OCI-LY3 (cell line): ENCODE results near the gene ZNF692.
"Not testable (repeated sequence)": the region's sequence is repeated elsewhere in the genome, so short reads cannot be mapped to it uniquely, and the experiment has no call there.

Experiments used
- H2AFZ ChIP-seq: fragments of 200-600, 300-600 bp; shearing (Covaris generic); 2 replicates; pipeline ENCODE4 v1.6.0; 2014; ENCODE audit warnings: antibody characterized with exemption, low read depth, low read length
- H3K27ac ChIP-seq: fragments of 200-600, 300-600 bp; sonication (generic); 2 replicates; pipeline ENCODE4 v1.5.1; 2014; ENCODE audit warnings: mild to moderate bottlenecking, low read length, moderate library complexity, mixed read lengths
- H3K27me3 ChIP-seq: fragments of 200-600, 300-600 bp; sonication (generic); 2 replicates; pipeline ENCODE4 v1.6.1; 2014; ENCODE audit warnings: low read depth, low read length, mixed read lengths
- H3K36me3 ChIP-seq: fragments of 200-600, 300-600 bp; sonication (generic); replicated peaks from 2 replicates; pipeline ENCODE3; 2014; ENCODE audit warnings: low read depth, low read length, mixed read lengths
- H3K4me1 ChIP-seq: fragments of 300-600, 200-600 bp; sonication (generic); 2 replicates; pipeline ENCODE4 v1.6.1; 2014; ENCODE audit warnings: low read length, mixed read lengths
- H3K4me2 ChIP-seq: fragments of 200-600, 300-600 bp; sonication (generic); 2 replicates; pipeline ENCODE4 v1.6.1; 2014; ENCODE audit warnings: low read length, mixed read lengths
- H3K4me3 ChIP-seq: fragments of 300-600, 200-600 bp; sonication (generic); 2 replicates; pipeline ENCODE4 v1.5.1; 2014; ENCODE audit warnings: antibody characterized with exemption, mild to moderate bottlenecking, low read length, moderate library complexity
- H3K79me2 ChIP-seq: fragments of 300-600, 200-600 bp; shearing (Covaris generic); 2 replicates; pipeline ENCODE4 v1.6.1; 2014; ENCODE audit warnings: mild to moderate bottlenecking, low read length, mixed read lengths
- H3K9ac ChIP-seq: fragments of 300-600, 200-600 bp; shearing (Covaris generic); 2 replicates; pipeline ENCODE4 v1.6.0; 2014; ENCODE audit warnings: mild to moderate bottlenecking, low read length, moderate library complexity
- H3K9me3 ChIP-seq: fragments of 200-600, 300-600 bp; shearing (Covaris generic); 2 replicates; pipeline ENCODE4 v1.6.1; 2014; ENCODE audit warnings: low read length, mixed read lengths; ENCODE audit not compliant: insufficient read depth
- H4K20me1 ChIP-seq: fragments of 200-600, 300-600 bp; sonication (generic); 2 replicates; pipeline ENCODE4 v1.6.1; 2016; ENCODE audit warnings: low read length, mixed read lengths; ENCODE audit not compliant: insufficient read depth
- EZH2phosphoT487 ChIP-seq: fragments of 200-600 bp; shearing (Covaris generic); IDR thresholded peaks from 2 replicates; pipeline ENCODE4 v1.6.1; 2018; ENCODE audit warnings: antibody characterized with exemption, mixed run types, low read depth
- TF ChIP-seq, protein P1 (sequence below): fragments of 200-600, 300-600 bp; sonication (generic); IDR thresholded peaks from 2 replicates; pipeline ENCODE4 v1.5.1; 2014; ENCODE audit warnings: antibody characterized with exemption, low read length, low read depth

Gene ZNF692

GRCh38 chr1:248837045-248837780 is 21.7 kb downstream of the ZNF692 start:
- Histone ChIP-seq H3K79me2 (peaks cover 36% of the 10 kb centered on the region), H3K4me2 (peak overlapping the region; percentile 98), H3K27me3 (no peaks in the 10 kb centered on the region), H3K9ac (peak overlapping the region; percentile 90), H3K27ac (peak overlapping the region; percentile 32), H2AFZ (peak overlapping the region; percentile 71), H3K4me1 (peaks cover 23% of the 10 kb centered on the region), H3K4me3 (peak overlapping the region; percentile 93), H3K9me3 (no peaks in the 10 kb centered on the region), H3K36me3 (peaks cover 5% of the 10 kb centered on the region), H4K20me1 (peaks cover 20% of the 10 kb centered on the region)
- TF ChIP-seq, protein P1, sequence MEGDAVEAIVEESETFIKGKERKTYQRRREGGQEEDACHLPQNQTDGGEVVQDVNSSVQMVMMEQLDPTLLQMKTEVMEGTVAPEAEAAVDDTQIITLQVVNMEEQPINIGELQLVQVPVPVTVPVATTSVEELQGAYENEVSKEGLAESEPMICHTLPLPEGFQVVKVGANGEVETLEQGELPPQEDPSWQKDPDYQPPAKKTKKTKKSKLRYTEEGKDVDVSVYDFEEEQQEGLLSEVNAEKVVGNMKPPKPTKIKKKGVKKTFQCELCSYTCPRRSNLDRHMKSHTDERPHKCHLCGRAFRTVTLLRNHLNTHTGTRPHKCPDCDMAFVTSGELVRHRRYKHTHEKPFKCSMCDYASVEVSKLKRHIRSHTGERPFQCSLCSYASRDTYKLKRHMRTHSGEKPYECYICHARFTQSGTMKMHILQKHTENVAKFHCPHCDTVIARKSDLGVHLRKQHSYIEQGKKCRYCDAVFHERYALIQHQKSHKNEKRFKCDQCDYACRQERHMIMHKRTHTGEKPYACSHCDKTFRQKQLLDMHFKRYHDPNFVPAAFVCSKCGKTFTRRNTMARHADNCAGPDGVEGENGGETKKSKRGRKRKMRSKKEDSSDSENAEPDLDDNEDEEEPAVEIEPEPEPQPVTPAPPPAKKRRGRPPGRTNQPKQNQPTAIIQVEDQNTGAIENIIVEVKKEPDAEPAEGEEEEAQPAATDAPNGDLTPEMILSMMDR, result no peak
- TF ChIP-seq EZH2phosphoT487, result no peak

GRCh38 chr1:248834343-248834940 is 24.4 kb downstream of the ZNF692 start:
- H3K4me1 ChIP-seq, result peaks cover 21% of the 10 kb centered on the region
- H3K4me3 ChIP-seq, result no peak overlapping the region
- TF ChIP-seq, protein P1, result peak; percentile 28
- no peak for TF ChIP-seq EZH2phosphoT487
- H3K9me3 ChIP-seq, result no peaks in the 10 kb centered on the region
- H3K9ac ChIP-seq, result no peak overlapping the region
- peak overlapping the region; percentile 73 for H2AFZ ChIP-seq
- H3K27ac ChIP-seq, result no peak overlapping the region
- H3K79me2 ChIP-seq, result peaks cover 8% of the 10 kb centered on the region
- no peaks in the 10 kb centered on the region for H3K27me3 ChIP-seq
- peak overlapping the region; percentile 35 for H3K4me2 ChIP-seq
- H3K36me3 ChIP-seq, result no peaks in the 10 kb centered on the region
- H4K20me1 ChIP-seq, result peaks cover 2% of the 10 kb centered on the region; the same call in 1 of the 2 replicates

DNA sequence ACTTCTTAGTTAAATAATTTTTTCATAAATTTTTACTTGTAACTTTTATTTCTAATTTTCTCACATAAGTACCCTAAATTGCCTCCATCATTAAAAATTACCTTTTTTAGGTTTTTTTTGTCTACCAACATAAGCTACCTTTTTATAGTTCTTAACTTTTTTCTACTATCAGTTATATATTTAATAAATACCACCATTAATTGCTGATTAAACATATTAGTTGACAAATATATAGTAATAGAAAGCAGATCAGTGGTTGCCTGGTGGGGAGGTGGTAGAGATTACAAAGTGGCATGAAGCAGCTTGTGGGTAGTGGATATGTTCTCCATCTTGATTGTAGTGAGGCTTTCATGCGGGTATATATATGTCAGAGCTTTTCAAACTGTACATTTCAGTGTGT is 27.0 kb downstream of the ZNF692 start:
- no peak overlapping the region for H3K4me2 ChIP-seq
- no peak overlapping the region for H3K4me3 ChIP-seq
- no peak for TF ChIP-seq EZH2phosphoT487
- TF ChIP-seq, protein P1, result no peak
- H2AFZ ChIP-seq, result no peak overlapping the region
- H3K27ac ChIP-seq, result no peak overlapping the region
- no peaks in the 10 kb centered on the region for H3K9me3 ChIP-seq
- no peaks in the 10 kb centered on the region for H3K79me2 ChIP-seq
- H3K4me1 ChIP-seq, result peaks cover 19% of the 10 kb centered on the region
- H3K36me3 ChIP-seq, result no peaks in the 10 kb centered on the region
- H4K20me1 ChIP-seq, result no peaks in the 10 kb centered on the region
- H3K27me3 ChIP-seq, result no peaks in the 10 kb centered on the region
- no peak overlapping the region for H3K9ac ChIP-seq

- not testable (repeated sequence) for H3K9ac ChIP-seq, H3K4me3 ChIP-seq, H3K9me3 ChIP-seq, H2AFZ ChIP-seq, H4K20me1 ChIP-seq, H3K27me3 ChIP-seq, H3K4me2 ChIP-seq, H3K27ac ChIP-seq, H3K79me2 ChIP-seq, H3K36me3 ChIP-seq
- H3K4me1 ChIP-seq, result peaks cover 20% of the 10 kb centered on the region
Observed at GRCh38 chr1:248830718-248831017, 28.2 kb downstream of the ZNF692 start.
